ENCODE data around the gene HS3ST2.

DNA sequence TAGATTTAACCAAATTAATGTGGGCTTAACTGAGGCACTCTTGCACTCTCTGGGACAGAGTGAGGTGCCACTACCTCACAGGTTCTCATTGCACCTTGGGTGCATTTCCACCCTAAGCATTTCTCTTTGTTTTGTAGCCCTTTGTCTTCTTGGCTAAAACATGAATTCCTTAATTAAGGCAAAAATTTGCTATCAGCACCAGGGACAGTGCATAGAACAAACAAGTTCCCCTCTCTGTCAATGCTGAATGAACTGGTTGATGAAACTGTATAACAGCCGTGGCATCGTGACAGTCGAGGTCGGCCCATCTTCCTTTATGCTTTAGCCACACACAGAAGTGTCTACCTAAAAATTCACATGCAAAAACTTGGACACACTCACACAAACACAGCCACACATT is 74.8 kb downstream of the HS3ST2 start:
- TF ChIP-seq, protein P1, sequence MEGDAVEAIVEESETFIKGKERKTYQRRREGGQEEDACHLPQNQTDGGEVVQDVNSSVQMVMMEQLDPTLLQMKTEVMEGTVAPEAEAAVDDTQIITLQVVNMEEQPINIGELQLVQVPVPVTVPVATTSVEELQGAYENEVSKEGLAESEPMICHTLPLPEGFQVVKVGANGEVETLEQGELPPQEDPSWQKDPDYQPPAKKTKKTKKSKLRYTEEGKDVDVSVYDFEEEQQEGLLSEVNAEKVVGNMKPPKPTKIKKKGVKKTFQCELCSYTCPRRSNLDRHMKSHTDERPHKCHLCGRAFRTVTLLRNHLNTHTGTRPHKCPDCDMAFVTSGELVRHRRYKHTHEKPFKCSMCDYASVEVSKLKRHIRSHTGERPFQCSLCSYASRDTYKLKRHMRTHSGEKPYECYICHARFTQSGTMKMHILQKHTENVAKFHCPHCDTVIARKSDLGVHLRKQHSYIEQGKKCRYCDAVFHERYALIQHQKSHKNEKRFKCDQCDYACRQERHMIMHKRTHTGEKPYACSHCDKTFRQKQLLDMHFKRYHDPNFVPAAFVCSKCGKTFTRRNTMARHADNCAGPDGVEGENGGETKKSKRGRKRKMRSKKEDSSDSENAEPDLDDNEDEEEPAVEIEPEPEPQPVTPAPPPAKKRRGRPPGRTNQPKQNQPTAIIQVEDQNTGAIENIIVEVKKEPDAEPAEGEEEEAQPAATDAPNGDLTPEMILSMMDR (IDR thresholded peaks at IDR 0.05) = no peak
- TF ChIP-seq ZFX (IDR thresholded peaks at IDR 0.05; ENCODE audit: borderline replicate concordance) = no peak
